H1 (cell line): ENCODE results near the gene CADPS. TPM values are rescaled to one million over a fixed set of nuclear protein-coding genes. Genes with fewer than 3 reads are reported as not detected.

Experiments
- CTCF ChIA-PET: fragments of 300-600 bp; sonication (Branson Sonifier 250); formaldehyde crosslinking; loops from one replicate; lab custom pipeline; 2021; ENCODE audit not compliant: partially characterized antibody; lab: Charles Lee
- POLR2A ChIA-PET: fragments of 300-600 bp; sonication (Branson Sonifier 250); formaldehyde crosslinking; loops from one replicate; lab custom pipeline; 2021; ENCODE audit warnings: inconsistent platforms; ENCODE audit not compliant: partially characterized antibody; lab: Charles Lee
- DNase-seq, 2 experiments: peaks; one replicate each; pipeline versions ENCODE4 v3.0.0 to v3.0.0-alpha.2; 2010 to 2022; ENCODE audit warnings: low spot score in 2 of 2, low read depth in 1 of 2, mixed read lengths in 1 of 2
- FAIRE-seq: peaks from 2 replicates; lab custom pipeline; 2011; peaks lifted over from hg19 to GRCh38; lab: Jason Lieb, UNC
- H2AFZ ChIP-seq: 2 replicates; pipeline ENCODE4 v1.8.1; 2012; ENCODE audit warnings: low read length, inconsistent platforms
- H2AK5ac ChIP-seq: 2 replicates; pipeline ENCODE4 v1.6.1; 2013; ENCODE audit warnings: low read depth, low read length
- H2BK120ac ChIP-seq: replicated peaks from 2 replicates; pipeline ENCODE3; 2013; ENCODE audit warnings: low read depth, low read length, inconsistent platforms
- H2BK12ac ChIP-seq: 2 replicates; pipeline ENCODE4 v1.6.1; 2013; ENCODE audit warnings: low read depth, low read length
- H2BK15ac ChIP-seq: 2 replicates; pipeline ENCODE4 v1.6.1; 2013; ENCODE audit warnings: low read length
- H2BK20ac ChIP-seq: 2 replicates; pipeline ENCODE4 v1.6.1; 2013; ENCODE audit warnings: low read length
- H2BK5ac ChIP-seq: 2 replicates; pipeline ENCODE4 v1.6.1; 2013; ENCODE audit warnings: low read depth, low read length
- H3K14ac ChIP-seq: 2 replicates; pipeline ENCODE4 v1.6.1; 2013; ENCODE audit warnings: inconsistent platforms; ENCODE audit not compliant: insufficient read length
- H3K18ac ChIP-seq: 2 replicates; pipeline ENCODE4 v1.6.1; 2013; ENCODE audit warnings: low read length; ENCODE audit errors: extremely low read depth
- H3K23ac ChIP-seq: 2 replicates; pipeline ENCODE4 v1.6.1; 2013; ENCODE audit warnings: inconsistent platforms; ENCODE audit not compliant: insufficient read length
- H3K23me2 ChIP-seq: 2 replicates; pipeline ENCODE4 v1.6.1; 2013; ENCODE audit warnings: low read depth, low read length
- H3K27ac ChIP-seq: 2 replicates; pipeline ENCODE4 v1.6.1; 2011; ENCODE audit warnings: low read depth, low read length, inconsistent platforms
- H3K27me3 ChIP-seq, 4 experiments: replicated peaks in 1 of 4; 1 replicate in 1 of 4; 2 replicates in 3 of 4; pipeline versions ENCODE4 v1.6.1 to v1.8.1; 2011 to 2013; ENCODE audit warnings: low read length in 3 of 4, mild to moderate bottlenecking in 3 of 4, inconsistent platforms in 2 of 4, mixed read lengths in 2 of 4, moderate library complexity in 1 of 4; ENCODE audit not compliant: control insufficient read depth in 3 of 4, insufficient read depth in 3 of 4; ENCODE audit errors: extremely low read depth in 1 of 4
- H3K36me3 ChIP-seq, 4 experiments: 2 replicates each; pipeline versions ENCODE4 v1.6.1 to v1.8.1; 2011 to 2013; ENCODE audit warnings: mild to moderate bottlenecking in 4 of 4, low read length in 3 of 4, moderate library complexity in 2 of 4, control low read depth in 1 of 4, inconsistent platforms in 1 of 4; ENCODE audit not compliant: insufficient read depth in 4 of 4, control insufficient read depth in 2 of 4
- H3K4ac ChIP-seq: replicated peaks from 2 replicates; pipeline ENCODE3; 2013; ENCODE audit warnings: low read length, low read depth, mixed read lengths, inconsistent platforms; ENCODE audit not compliant: insufficient read length
- H3K4me1 ChIP-seq, 4 experiments: replicated peaks in 1 of 4; 1 replicate in 1 of 4; 2 replicates in 3 of 4; pipeline versions ENCODE4 v1.6.1 to v1.8.1; 2011 to 2013; ENCODE audit warnings: low read length in 3 of 4, inconsistent platforms in 2 of 4, mixed read lengths in 1 of 4; ENCODE audit not compliant: insufficient read depth in 4 of 4, control insufficient read depth in 3 of 4
- H3K4me2 ChIP-seq, 2 experiments: 2 replicates each; pipeline versions ENCODE4 v1.6.1 to v1.8.1; 2011 to 2013; ENCODE audit warnings: low read depth in 2 of 2, low read length in 2 of 2, control low read depth in 1 of 2, inconsistent platforms in 1 of 2, mild to moderate bottlenecking in 1 of 2; ENCODE audit not compliant: insufficient read depth in 1 of 2
- H3K4me3 ChIP-seq, 4 experiments: fragments of 200-600, 300-600 bp in 1 of 4; sonication (generic), shearing (Covaris generic), sonication (Bioruptor Twin) in 1 of 4; 2 replicates each; pipeline versions ENCODE4 v1.5.1 to v1.8.1; 2011 to 2016; ENCODE audit warnings: low read length in 4 of 4, low read depth in 3 of 4, control low read depth in 2 of 4, inconsistent platforms in 2 of 4, mild to moderate bottlenecking in 2 of 4, mixed read lengths in 1 of 4, moderate library complexity in 1 of 4; ENCODE audit not compliant: insufficient read depth in 2 of 4; ENCODE audit errors: extremely low read depth in 1 of 4
- H3K56ac ChIP-seq: replicated peaks from 2 replicates; pipeline ENCODE3; 2013; ENCODE audit warnings: low read depth, mild to moderate bottlenecking, mixed read lengths, low read length, inconsistent platforms; ENCODE audit not compliant: insufficient read length
- H3K79me1 ChIP-seq: 2 replicates; pipeline ENCODE4 v1.6.1; 2013; ENCODE audit warnings: low read depth, low read length, control low read depth
- H3K79me2 ChIP-seq, 2 experiments: 2 replicates each; pipeline versions ENCODE4 v1.6.1 to v1.8.1; 2012 to 2013; ENCODE audit warnings: low read length in 2 of 2, mild to moderate bottlenecking in 2 of 2, inconsistent platforms in 1 of 2; ENCODE audit not compliant: insufficient read depth in 2 of 2, control insufficient read depth in 1 of 2
- H3K9ac ChIP-seq, 4 experiments: replicated peaks in 1 of 4; 1 replicate in 1 of 4; 2 replicates in 3 of 4; pipeline versions ENCODE4 v1.6.1 to v1.8.1; 2011 to 2013; ENCODE audit warnings: low read depth in 3 of 4, low read length in 3 of 4, control low read depth in 2 of 4, mild to moderate bottlenecking in 2 of 4, moderate library complexity in 2 of 4, inconsistent platforms in 1 of 4; ENCODE audit errors: extremely low read depth in 1 of 4
- H3K9me3 ChIP-seq, 2 experiments: 2 replicates each; pipeline versions ENCODE4 v1.6.1 to v1.8.1; 2012 to 2013; ENCODE audit warnings: mild to moderate bottlenecking in 2 of 2, moderate library complexity in 2 of 2, control low read depth in 1 of 2, inconsistent platforms in 1 of 2, low read depth in 1 of 2, low read length in 1 of 2, mixed read lengths in 1 of 2; ENCODE audit not compliant: insufficient read depth in 2 of 2
- H4K20me1 ChIP-seq, 2 experiments: replicated peaks in 1 of 2; 2 replicates each; pipeline versions ENCODE3 to v1.8.1; 2011 to 2013; ENCODE audit warnings: inconsistent platforms in 2 of 2, low read length in 2 of 2, mild to moderate bottlenecking in 1 of 2; ENCODE audit not compliant: insufficient read depth in 2 of 2, control insufficient read depth in 1 of 2
- H4K5ac ChIP-seq: 2 replicates; pipeline ENCODE4 v1.6.1; 2013; ENCODE audit warnings: low read length, low read depth, mixed read lengths, inconsistent platforms; ENCODE audit not compliant: insufficient read length
- H4K8ac ChIP-seq: 2 replicates; pipeline ENCODE4 v1.8.0; 2013; ENCODE audit warnings: mild to moderate bottlenecking, moderate library complexity, low read length, inconsistent platforms; ENCODE audit not compliant: insufficient read depth; ENCODE audit errors: extremely low read depth
- H4K91ac ChIP-seq: replicated peaks from 2 replicates; pipeline ENCODE3; 2013; ENCODE audit warnings: low read length, mixed read lengths, inconsistent platforms; ENCODE audit not compliant: insufficient read length
- CHD1 ChIP-seq: IDR thresholded peaks from 2 replicates; pipeline ENCODE4 v1.6.1; 2012; ENCODE audit warnings: low read depth, low read length, improper control_type of control experiment
- WGBS, 2 experiments: shearing (Covaris generic) in 1 of 2; methylation state at CpG; one replicate each; pipeline versions ENCODE4 v1.1.6 to v1.1.7; 2013 to 2015; ENCODE audit warnings: low lambda C conversion rate in 2 of 2, mixed read lengths in 2 of 2, inconsistent platforms in 1 of 2, low coverage in 1 of 2, missing lambda C conversion rate in 1 of 2; ENCODE audit not compliant: insufficient replicate concordance in 2 of 2, insufficient coverage in 1 of 2, insufficient read length in 1 of 2; ENCODE audit errors: extremely low coverage in 1 of 2, missing lambda C conversion rate in 1 of 2; 5-methylcytosine and 5-hydroxymethylcytosine counted together
- polyA plus RNA-seq, 7 experiments: library from polyadenylated mRNA; depleted of rRNA in 3 of 7; stranded (reverse) in 5 of 7; unstranded in 2 of 7; fragments of >200 nt in 5 of 7; fragments of 200-250 nt in 2 of 7; gene quantifications; 1 replicate in 5 of 7; 2 replicates in 1 of 7; 4 replicates in 1 of 7; pipeline versions ENCODE4 v1.2.1 to v1.2.3, GENCODE V29; 2011 to 2013; ENCODE audit warnings: missing spikeins in 2 of 7, mixed read lengths in 2 of 7
- total RNA-seq: library from RNA; stranded (reverse); fragmentation: NEBNext Ultra II Directional; extraction: Animal tissue kit (Norgen Biotek cat#: 25700); gene quantifications from 2 replicates; pipeline ENCODE4 v1.2.1, GENCODE V29; 2021

CADPS gene
- total and polyA plus RNA-seq, 2 of the 8 experiments (the other 6 are each of a cell fraction or from before 2014, with no cell fraction given) = 7.1 to 10.2 TPM

GRCh38 chr3:62605413-62606068 is 269.7 kb downstream of the CADPS start:
- Histone ChIP-seq H2BK15ac (no peak overlapping the region), H3K14ac (no peak overlapping the region), H3K79me1 (no peaks in the 10 kb centered on the region), H3K4me1 (no peaks in the 10 kb centered on the region), H2BK12ac (no peak overlapping the region), H3K27me3 (no peaks in the 10 kb centered on the region), H3K27ac (no peak overlapping the region), H3K18ac (no peak overlapping the region), H4K8ac (no peak overlapping the region), H2AK5ac (no peak overlapping the region), H2BK20ac (no peak overlapping the region), H3K9me3 (no peaks in the 10 kb centered on the region), H4K20me1 (no peaks in the 10 kb centered on the region), H4K5ac (no peak overlapping the region), H3K4me3 (no peak overlapping the region), H2BK120ac (no peak overlapping the region), H2AFZ (no peak overlapping the region), H4K91ac (no peak overlapping the region), H3K4me2 (no peak overlapping the region), H3K36me3 (no peaks in the 10 kb centered on the region), H2BK5ac (no peak overlapping the region), H3K56ac (no peak overlapping the region), H3K23ac (no peak overlapping the region), H3K9ac (no peak overlapping the region), H3K23me2 (no peaks in the 10 kb centered on the region), H3K4ac (no peak overlapping the region), H3K79me2 (no peaks in the 10 kb centered on the region)
- no peak for FAIRE-seq
- ChIA-PET POLR2A (no interaction called here), CTCF (interaction anchor here (0.7 to 2.4 kb wide), 6 partner anchors 17 to 705 kb away, joined by 3 to 6 read pairs (median 3); no protein-coding TSS in a partner anchor)
- DNase-seq = no peak
- WGBS, 2 experiments = 84% methylated on average over 3 of the region's 3 CpGs; no CpG with 5 or more reads in 1 of the 2 experiments
- TF ChIP-seq CHD1 = no peak
